Pericardium fibroblast (primary cell): Measurements from ENCODE around the gene PDIA4. TPM values are rescaled to one million over a fixed set of nuclear protein-coding genes. Genes with fewer than 3 reads are reported as not detected.

Experiments used
- total RNA-seq: library from RNA; depleted of rRNA; stranded (reverse); fragments of >200 nt; gene quantifications from 2 replicates; pipeline ENCODE4 v1.2.3, GENCODE V29; 2015

Gene PDIA4, protein sequence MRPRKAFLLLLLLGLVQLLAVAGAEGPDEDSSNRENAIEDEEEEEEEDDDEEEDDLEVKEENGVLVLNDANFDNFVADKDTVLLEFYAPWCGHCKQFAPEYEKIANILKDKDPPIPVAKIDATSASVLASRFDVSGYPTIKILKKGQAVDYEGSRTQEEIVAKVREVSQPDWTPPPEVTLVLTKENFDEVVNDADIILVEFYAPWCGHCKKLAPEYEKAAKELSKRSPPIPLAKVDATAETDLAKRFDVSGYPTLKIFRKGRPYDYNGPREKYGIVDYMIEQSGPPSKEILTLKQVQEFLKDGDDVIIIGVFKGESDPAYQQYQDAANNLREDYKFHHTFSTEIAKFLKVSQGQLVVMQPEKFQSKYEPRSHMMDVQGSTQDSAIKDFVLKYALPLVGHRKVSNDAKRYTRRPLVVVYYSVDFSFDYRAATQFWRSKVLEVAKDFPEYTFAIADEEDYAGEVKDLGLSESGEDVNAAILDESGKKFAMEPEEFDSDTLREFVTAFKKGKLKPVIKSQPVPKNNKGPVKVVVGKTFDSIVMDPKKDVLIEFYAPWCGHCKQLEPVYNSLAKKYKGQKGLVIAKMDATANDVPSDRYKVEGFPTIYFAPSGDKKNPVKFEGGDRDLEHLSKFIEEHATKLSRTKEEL
- total RNA-seq = 112 and 170 TPM in 2 replicates

GRCh38 chr7:149028346-149029109, at the start of gene PDIA4:
PDIA4 (minus strand) TSS chr7:149028505; CDS start chr7:149028408, 97 bp downstream.

Other genes starting within 250 kb of the PDIA4 start
- 2.3 and 3.8 TPM in 2 replicates for gene EZH2, start 144.2 kb downstream of the PDIA4 start, total RNA-seq
- gene ZNF786, start 62.2 kb upstream of the PDIA4 start, total RNA-seq = 3.5 and 4.1 TPM in 2 replicates
- gene ZNF425, start 97.8 kb upstream of the PDIA4 start, total RNA-seq = 2.3 and 2.7 TPM in 2 replicates
- 11.6 and 13.7 TPM in 2 replicates for gene ZNF398, start 118.9 kb upstream of the PDIA4 start, total RNA-seq
- gene ZNF282, start 167.0 kb upstream of the PDIA4 start, total RNA-seq = 17.2 and 19.1 TPM in 2 replicates
- gene ZNF212, start 211.1 kb upstream of the PDIA4 start, total RNA-seq = 3.0 and 5.4 TPM in 2 replicates
- gene ZNF783, start 233.7 kb upstream of the PDIA4 start, total RNA-seq = 5.5 and 10.6 TPM in 2 replicates